H4 (cell line): Measurements from ENCODE around the gene DISC1. TPM values are rescaled to one million over a fixed set of nuclear protein-coding genes. Genes with fewer than 3 reads are reported as not detected.
A peak's percentile ranks its signal among the peaks of the same experiment; 100 is the strongest.
"Not testable (repeated sequence)": the region's sequence is repeated elsewhere in the genome, so short reads cannot be mapped to it uniquely, and the experiment has no call there.

Experiments used
- DNase-seq: peaks from one replicate; pipeline ENCODE4 v3.0.0-alpha.2; 2015; ENCODE audit warnings: low spot score
- total RNA-seq: library from RNA; depleted of rRNA; stranded (reverse); fragments of >200 nt; shearing (Covaris generic); gene quantifications from 2 replicates; pipeline ENCODE4 v1.2.3, GENCODE V29; 2014

The DISC1 gene
- total RNA-seq, 1 experiment from 2014 or later, result 3.4 TPM

GRCh38 chr1:231768416-231768815 is 141.8 kb downstream of the DISC1 start:
- DNase-seq, result no peak

GRCh38 chr1:231770506-231771175 is 144.1 kb downstream of the DISC1 start:
- no peak for DNase-seq

- DNase-seq, result no peak
Measured at GRCh38 chr1:231774719-231775335, 148.2 kb downstream of the DISC1 start.

- DNase-seq, result peak; percentile 11
Measured at GRCh38 chr1:231776010-231776756, 149.6 kb downstream of the DISC1 start.

- DNase-seq, result no peak
Measured at GRCh38 chr1:231776757-231777062, 150.1 kb downstream of the DISC1 start.

GRCh38 chr1:231778009-231778719 is 151.6 kb downstream of the DISC1 start:
- DNase-seq, result no peak

- no peak for DNase-seq
Measured at GRCh38 chr1:231779081-231779480, 152.5 kb downstream of the DISC1 start.

- no peak for DNase-seq
Measured at GRCh38 chr1:231781892-231782291, 155.3 kb downstream of the DISC1 start.

- not testable (repeated sequence) for DNase-seq
Measured at GRCh38 chr1:231785073-231785472, 158.5 kb downstream of the DISC1 start.

- no peak for DNase-seq
Measured at GRCh38 chr1:231786126-231786525, 159.5 kb downstream of the DISC1 start.

GRCh38 chr1:231792634-231793033 is 166.0 kb downstream of the DISC1 start:
- no peak for DNase-seq

GRCh38 chr1:231793893-231794292 is 167.3 kb downstream of the DISC1 start:
- DNase-seq, result no peak

GRCh38 chr1:231796141-231796540 is 169.6 kb downstream of the DISC1 start:
- no peak for DNase-seq

- no peak for DNase-seq
Measured at GRCh38 chr1:231799363-231799986, 172.9 kb downstream of the DISC1 start.

- no peak for DNase-seq
Measured at GRCh38 chr1:231800108-231800507, 173.5 kb downstream of the DISC1 start.

GRCh38 chr1:231801042-231801585 is 174.5 kb downstream of the DISC1 start:
- no peak for DNase-seq

- DNase-seq, result no peak
Measured at GRCh38 chr1:231803353-231803752, 176.8 kb downstream of the DISC1 start.

- DNase-seq, result peak; percentile 41
Measured at GRCh38 chr1:231806623-231807495, 180.3 kb downstream of the DISC1 start.

GRCh38 chr1:231807541-231807940 is 181.0 kb downstream of the DISC1 start:
- no peak for DNase-seq

- DNase-seq, result no peak
Measured at GRCh38 chr1:231808116-231808515, 181.5 kb downstream of the DISC1 start.

GRCh38 chr1:231808990-231809389 is 182.4 kb downstream of the DISC1 start:
- DNase-seq, result peak; percentile 65
